ENCODE data around the gene GDNF. TPM values are rescaled to one million over a fixed set of nuclear protein-coding genes. Genes with fewer than 3 reads are reported as not detected.
"Not testable (repeated sequence)": the region's sequence is repeated elsewhere in the genome, so short reads cannot be mapped to it uniquely, and the experiment has no call there.

Gene GDNF
- polyA plus RNA-seq, 1 donor, result 11.2 TPM

- DNase-seq (ENCODE audit: low read depth), result no peak
Measured at GRCh38 chr5:37816883-37817282, 23.0 kb downstream of the GDNF start.

GRCh38 chr5:37816331-37816730, 23.5 kb downstream of the GDNF start:
- no peak for DNase-seq (ENCODE audit: low read depth)

- DNase-seq (ENCODE audit: low read depth), result no peak
Measured at GRCh38 chr5:37815913-37816312, 23.9 kb downstream of the GDNF start.

GRCh38 chr5:37814699-37815098, 25.1 kb downstream of the GDNF start:
- no peak for DNase-seq (ENCODE audit: low read depth)

- no peak for DNase-seq (ENCODE audit: low read depth)
Measured at GRCh38 chr5:37812365-37812764, 27.5 kb downstream of the GDNF start.

GRCh38 chr5:37811866-37812265, 28.0 kb downstream of the GDNF start:
- DNase-seq (ENCODE audit: low read depth), result no peak

GRCh38 chr5:37810311-37810710, 29.5 kb downstream of the GDNF start:
- DNase-seq (ENCODE audit: low read depth), result no peak

- no peak for DNase-seq (ENCODE audit: low read depth)
Measured at GRCh38 chr5:37808945-37809344, 30.9 kb downstream of the GDNF start.

GRCh38 chr5:37807621-37808301, 32.1 kb downstream of the GDNF start:
- DNase-seq (ENCODE audit: low read depth), result no peak

- no peak for DNase-seq (ENCODE audit: low read depth)
Measured at GRCh38 chr5:37807015-37807414, 32.8 kb downstream of the GDNF start.

GRCh38 chr5:37806476-37806875, 33.4 kb downstream of the GDNF start:
- DNase-seq (ENCODE audit: low read depth), result no peak

GRCh38 chr5:37806016-37806415, 33.8 kb downstream of the GDNF start:
- no peak for DNase-seq (ENCODE audit: low read depth)

GRCh38 chr5:37804401-37804800, 35.4 kb downstream of the GDNF start:
- DNase-seq (ENCODE audit: low read depth), result no peak

GRCh38 chr5:37803487-37803886, 36.4 kb downstream of the GDNF start:
- no peak for DNase-seq (ENCODE audit: low read depth)

- DNase-seq (ENCODE audit: low read depth), result no peak
Measured at GRCh38 chr5:37801521-37801920, 38.3 kb downstream of the GDNF start.

- no peak for DNase-seq (ENCODE audit: low read depth)
Measured at GRCh38 chr5:37799865-37800421, 39.9 kb downstream of the GDNF start.

GRCh38 chr5:37796435-37796834, 43.4 kb downstream of the GDNF start:
- DNase-seq (ENCODE audit: low read depth), result not testable (repeated sequence)

GRCh38 chr5:37795292-37795691, 44.5 kb downstream of the GDNF start:
- DNase-seq (ENCODE audit: low read depth), result not testable (repeated sequence)

- no peak for DNase-seq (ENCODE audit: low read depth)
Measured at GRCh38 chr5:37792975-37793631, 46.7 kb downstream of the GDNF start.

- DNase-seq (ENCODE audit: low read depth), result no peak
Measured at GRCh38 chr5:37791321-37791720, 48.5 kb downstream of the GDNF start.

GRCh38 chr5:37789991-37790390, 49.9 kb downstream of the GDNF start:
- no peak for DNase-seq (ENCODE audit: low read depth)

- DNase-seq (ENCODE audit: low read depth), result no peak
Measured at GRCh38 chr5:37787742-37788141, 52.1 kb downstream of the GDNF start.

GRCh38 chr5:37786862-37787519, 52.9 kb downstream of the GDNF start:
- DNase-seq (ENCODE audit: low read depth), result no peak
